LNCAP (cell line): ENCODE results near the gene LRRC10B.
A peak's percentile ranks its signal among the peaks of the same experiment; 100 is the strongest.

Experiments
- CTCF ChIP-seq: fragments of 450-650 bp; IDR thresholded peaks from 2 replicates; pipeline ENCODE4 v1.5.1; 2017; ENCODE audit warnings: mild to moderate bottlenecking

The LRRC10B gene

DNA sequence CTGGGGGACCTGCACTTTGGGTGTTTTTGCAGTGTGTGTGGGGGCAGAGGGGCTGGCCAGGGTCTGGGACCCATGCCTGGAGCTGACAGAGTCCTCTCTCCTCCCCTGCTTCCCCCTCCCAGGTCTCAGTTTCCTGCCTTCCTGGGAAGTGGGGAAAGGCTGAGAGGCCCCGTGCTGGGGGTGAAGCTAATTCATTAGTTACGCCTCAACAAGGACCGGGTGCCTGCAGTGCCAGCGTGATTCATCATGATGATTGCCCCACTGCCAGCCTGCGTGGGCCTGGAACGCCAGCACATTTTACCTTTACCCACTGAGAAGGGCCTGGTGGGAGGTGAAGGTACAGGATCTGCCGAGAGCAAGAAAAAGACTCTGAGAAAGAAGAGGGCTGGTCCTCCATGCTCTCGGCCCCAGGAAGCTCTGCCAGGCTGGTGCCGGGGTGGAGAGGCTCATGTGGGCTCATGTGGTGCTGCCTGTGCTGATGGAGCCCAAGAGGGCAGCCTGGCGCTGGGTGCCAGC is 2.9 kb upstream of the LRRC10B start:
- no peak for TF ChIP-seq CTCF

DNA sequence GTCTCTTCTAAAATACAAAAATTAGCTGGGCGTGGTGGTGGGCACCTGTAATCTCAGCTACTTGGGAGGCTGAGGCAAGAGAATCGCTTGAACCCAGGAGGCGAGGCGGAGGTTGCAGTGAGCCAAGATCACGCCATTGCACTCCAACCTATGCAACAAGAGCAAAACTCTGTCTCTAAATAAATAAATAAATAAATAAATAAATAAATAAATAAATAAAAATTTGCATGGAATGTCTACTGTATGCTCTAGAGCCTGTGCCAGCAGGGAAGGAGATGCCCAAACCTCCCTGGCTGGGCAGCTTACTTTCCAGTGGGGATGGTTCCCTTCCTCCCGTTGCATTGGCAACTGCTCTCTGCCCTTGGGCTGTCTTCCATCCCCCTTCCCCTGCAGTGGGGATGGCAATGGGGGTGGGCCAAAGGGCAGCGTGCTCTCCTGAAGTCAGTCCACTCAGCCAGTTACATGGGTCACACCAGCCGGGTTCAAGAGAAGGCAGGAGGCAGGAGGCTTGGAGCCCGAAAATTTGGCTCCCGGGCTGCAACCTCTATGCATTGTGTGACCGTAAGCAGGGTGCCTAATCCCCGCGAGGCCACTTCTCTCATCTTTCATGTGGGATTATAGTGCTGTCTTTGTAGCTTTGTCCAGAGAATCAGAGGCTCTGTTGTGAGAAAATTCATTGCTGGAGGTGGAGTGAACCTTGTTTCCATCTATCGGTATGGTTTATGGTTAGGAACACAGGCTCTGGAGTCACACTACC is 1.4 kb upstream of the LRRC10B start:
- no peak for TF ChIP-seq CTCF

GRCh38 chr11:61509043-61510029 is 787 bp downstream of the LRRC10B start:
- peak; percentile 68 for TF ChIP-seq CTCF

GRCh38 chr11:61510166-61510919 is 1.8 kb downstream of the LRRC10B start:
- no peak for TF ChIP-seq CTCF

DNA sequence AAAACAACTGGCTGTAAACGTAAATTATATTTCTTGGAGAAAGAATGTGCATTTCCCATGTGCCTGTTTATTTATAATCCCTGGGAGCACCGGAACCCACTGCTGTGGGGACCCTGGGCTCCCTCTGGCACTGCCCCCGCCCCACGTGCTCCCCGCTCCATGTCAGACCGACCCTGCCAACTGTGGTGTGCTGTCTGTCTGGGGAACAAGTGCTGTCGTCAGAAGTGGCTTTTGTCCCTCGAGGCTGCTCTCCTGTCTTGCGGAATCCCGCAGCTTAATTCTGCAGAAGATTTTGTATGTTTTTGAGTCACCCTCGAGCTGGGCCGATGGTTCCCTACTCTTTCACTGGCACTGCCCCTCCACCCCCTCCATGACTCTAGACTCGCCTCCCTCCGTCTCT is 2.4 kb downstream of the LRRC10B start:
- no peak for TF ChIP-seq CTCF

- TF ChIP-seq CTCF: no peak
Observed at GRCh38 chr11:61511383-61511782, 2.8 kb downstream of the LRRC10B start.

GRCh38 chr11:61512435-61512834 is 3.9 kb downstream of the LRRC10B start:
- TF ChIP-seq CTCF: no peak
